Smooth muscle cell (in vitro differentiated cells): ENCODE data around the gene MYPOP. TPM values are rescaled to one million over a fixed set of nuclear protein-coding genes. Genes with fewer than 3 reads are reported as not detected.

Source experiments
- DNase-seq: peaks from one replicate; lab custom pipeline; 2025; ENCODE audit not compliant: unreplicated experiment; lab: John Stamatoyannopoulos, UW
- H2AFZ ChIP-seq: fragments of 200-600 bp; sonication (generic); 2 replicates; pipeline ENCODE4 v1.6.0; 2016; ENCODE audit warnings: antibody characterized with exemption, low read depth, mild to moderate bottlenecking
- H3F3A ChIP-seq: fragments of 200-600 bp; sonication (generic); 2 replicates; pipeline ENCODE4 v1.6.0; 2017; ENCODE audit warnings: antibody characterized with exemption, low read depth
- H3K27ac ChIP-seq: fragments of 200-600 bp; sonication (generic); 2 replicates; pipeline ENCODE4 v1.5.1; 2016; ENCODE audit warnings: low read depth, mild to moderate bottlenecking
- H3K27me3 ChIP-seq: fragments of 200-600 bp; sonication (generic); 2 replicates; pipeline ENCODE4 v1.6.1; 2016; ENCODE audit warnings: low read depth, mild to moderate bottlenecking
- H3K36me3 ChIP-seq: fragments of 200-600 bp; sonication (generic); 2 replicates; pipeline ENCODE4 v1.5.1; 2016; ENCODE audit warnings: low read depth
- H3K4me1 ChIP-seq: fragments of 200-600 bp; sonication (generic); 2 replicates; pipeline ENCODE4 v1.5.1; 2016; ENCODE audit warnings: low read depth
- H3K4me2 ChIP-seq: fragments of 200-600 bp; sonication (generic); 2 replicates; pipeline ENCODE4 v1.6.0; 2016; ENCODE audit warnings: mild to moderate bottlenecking
- H3K4me3 ChIP-seq: fragments of 200-600 bp; sonication (generic); 2 replicates; pipeline ENCODE4 v1.5.1; 2016; ENCODE audit warnings: mild to moderate bottlenecking
- H3K79me2 ChIP-seq: fragments of 200-600 bp; sonication (generic); 2 replicates; pipeline ENCODE4 v1.6.0; 2016; ENCODE audit warnings: low read depth, mild to moderate bottlenecking
- H3K9ac ChIP-seq: fragments of 200-600 bp; sonication (generic); 2 replicates; pipeline ENCODE4 v1.6.0; 2016; ENCODE audit warnings: low read depth
- H3K9me3 ChIP-seq: fragments of 200-600 bp; sonication (generic); replicated peaks from 2 replicates; pipeline ENCODE4 v1.5.1; 2016; ENCODE audit warnings: low read depth
- H4K20me1 ChIP-seq: fragments of 200-600 bp; sonication (generic); 2 replicates; pipeline ENCODE4 v1.6.0; 2016; ENCODE audit warnings: low read depth
- WGBS: methylation state at CpG from one replicate; pipeline ENCODE4 v1.1.7; 2016; ENCODE audit warnings: low lambda C conversion rate; 5-methylcytosine and 5-hydroxymethylcytosine counted together
- polyA plus RNA-seq: library from polyadenylated mRNA; unstranded; fragments of >200 nt; fragmentation: Nextera tagmentation; extraction: Ambion mirVana; gene quantifications from 2 replicates; pipeline ENCODE4 v1.2.1, GENCODE V29; 2016
- total RNA-seq: library from RNA; depleted of rRNA; stranded (reverse); fragments of >200 nt; gene quantifications from 2 replicates; pipeline ENCODE4 v1.2.3, GENCODE V29; 2014
- TF ChIP-seq, protein P1 (sequence below): fragments of 200-600 bp; sonication (generic); IDR thresholded peaks from 2 replicates; pipeline ENCODE4 v1.5.1; 2017; ENCODE audit warnings: borderline replicate concordance, mild to moderate bottlenecking, antibody characterized with exemption; ENCODE audit not compliant: insufficient read depth, poor library complexity, severe bottlenecking

MYPOP gene
- total and polyA plus RNA-seq, 2 experiments from 2014 or later: 1.6 to 2.1 TPM

DNA sequence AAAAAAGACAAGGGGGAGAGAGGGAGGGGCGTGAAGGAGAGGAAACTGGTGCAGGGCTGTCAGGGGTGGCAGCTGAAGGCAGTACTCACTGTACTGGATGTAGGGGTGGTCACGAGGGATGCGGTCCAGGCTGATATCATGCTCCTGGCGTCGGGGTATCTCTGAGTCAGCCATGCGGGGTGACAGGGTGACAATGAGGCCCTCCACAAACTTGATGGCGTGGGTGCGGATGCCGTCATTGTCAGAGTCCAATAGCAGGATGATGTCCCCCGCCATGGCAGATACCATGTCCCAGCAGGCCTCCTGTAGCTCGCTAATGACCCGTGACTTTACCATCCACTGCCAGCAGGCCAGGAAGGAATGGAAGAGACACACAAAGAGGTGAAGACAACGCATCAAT is 54.8 kb downstream of the MYPOP start:
- Histone ChIP-seq H4K20me1 (peaks cover 10% of the 10 kb centered on the region), H3K36me3 (peaks cover 19% of the 10 kb centered on the region), H3K4me2 (no peak overlapping the region), H3K4me1 (no peaks in the 10 kb centered on the region), H3K27me3 (no peaks in the 10 kb centered on the region), H3F3A (no peaks in the 10 kb centered on the region), H3K79me2 (peaks cover 11% of the 10 kb centered on the region), H2AFZ (no peak overlapping the region), H3K27ac (no peak overlapping the region), H3K9ac (no peak overlapping the region), H3K9me3 (no peaks in the 10 kb centered on the region), H3K4me3 (no peak overlapping the region)
- DNase-seq: no peak
- TF ChIP-seq, protein P1, sequence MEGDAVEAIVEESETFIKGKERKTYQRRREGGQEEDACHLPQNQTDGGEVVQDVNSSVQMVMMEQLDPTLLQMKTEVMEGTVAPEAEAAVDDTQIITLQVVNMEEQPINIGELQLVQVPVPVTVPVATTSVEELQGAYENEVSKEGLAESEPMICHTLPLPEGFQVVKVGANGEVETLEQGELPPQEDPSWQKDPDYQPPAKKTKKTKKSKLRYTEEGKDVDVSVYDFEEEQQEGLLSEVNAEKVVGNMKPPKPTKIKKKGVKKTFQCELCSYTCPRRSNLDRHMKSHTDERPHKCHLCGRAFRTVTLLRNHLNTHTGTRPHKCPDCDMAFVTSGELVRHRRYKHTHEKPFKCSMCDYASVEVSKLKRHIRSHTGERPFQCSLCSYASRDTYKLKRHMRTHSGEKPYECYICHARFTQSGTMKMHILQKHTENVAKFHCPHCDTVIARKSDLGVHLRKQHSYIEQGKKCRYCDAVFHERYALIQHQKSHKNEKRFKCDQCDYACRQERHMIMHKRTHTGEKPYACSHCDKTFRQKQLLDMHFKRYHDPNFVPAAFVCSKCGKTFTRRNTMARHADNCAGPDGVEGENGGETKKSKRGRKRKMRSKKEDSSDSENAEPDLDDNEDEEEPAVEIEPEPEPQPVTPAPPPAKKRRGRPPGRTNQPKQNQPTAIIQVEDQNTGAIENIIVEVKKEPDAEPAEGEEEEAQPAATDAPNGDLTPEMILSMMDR: no peak
- whole genome bisulfite sequencing: 98% methylated on average over 13 of the region's 13 CpGs

DNA sequence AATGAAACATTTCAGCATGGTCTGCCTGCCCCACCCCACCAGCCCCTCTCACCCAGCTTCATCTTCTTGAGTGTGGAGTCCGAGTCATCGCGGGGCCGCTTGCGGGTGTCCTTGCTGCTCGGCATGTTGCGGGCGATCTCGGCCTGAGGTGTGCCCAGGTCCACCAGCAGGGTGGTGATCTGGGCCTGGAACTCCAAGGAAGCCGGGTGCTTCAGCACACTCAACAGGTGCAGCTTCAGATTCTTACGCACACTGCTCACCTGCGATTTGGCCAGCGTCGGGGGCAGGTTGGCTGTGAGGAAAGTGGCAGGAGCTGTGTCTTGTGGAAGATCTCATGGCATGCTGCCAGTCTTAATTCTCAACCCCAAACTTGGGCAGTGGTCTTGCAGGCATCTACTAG is 60.2 kb downstream of the MYPOP start:
- Histone ChIP-seq H2AFZ (no peak overlapping the region), H3K9ac (no peak overlapping the region), H3K4me2 (no peak overlapping the region), H4K20me1 (no peaks in the 10 kb centered on the region), H3K36me3 (peaks cover 34% of the 10 kb centered on the region), H3K79me2 (peaks cover 11% of the 10 kb centered on the region), H3F3A (no peaks in the 10 kb centered on the region), H3K27ac (no peak overlapping the region), H3K27me3 (no peaks in the 10 kb centered on the region), H3K9me3 (no peaks in the 10 kb centered on the region), H3K4me3 (no peak overlapping the region), H3K4me1 (no peaks in the 10 kb centered on the region)
- 97% methylated on average over 14 of the region's 14 CpGs for WGBS
- DNase-seq: no peak
- TF ChIP-seq, protein P1: no peak

Other genes starting within 250 kb of the MYPOP start
- 0.99 and 1.8 TPM in 2 replicates for gene GIPR, start 234.4 kb downstream of the MYPOP start, total RNA-seq
- 2.4 and 3.4 TPM in 2 replicates for gene GIPR, start 234.4 kb downstream of the MYPOP start, polyA plus RNA-seq
- 234 and 284 TPM in 2 replicates for gene SNRPD2, start 210.7 kb downstream of the MYPOP start, total RNA-seq
- gene SNRPD2, start 210.7 kb downstream of the MYPOP start, polyA plus RNA-seq: 637 and 690 TPM in 2 replicates
- gene QPCTL, start 209.9 kb downstream of the MYPOP start, total RNA-seq: 12.2 and 12.9 TPM in 2 replicates
- 10.0 and 13.3 TPM in 2 replicates for gene QPCTL, start 209.9 kb downstream of the MYPOP start, polyA plus RNA-seq
- 5.6 and 7.2 TPM in 2 replicates for gene FBXO46, start 171.7 kb downstream of the MYPOP start, total RNA-seq
- 7.9 and 13.1 TPM in 2 replicates for gene FBXO46, start 171.7 kb downstream of the MYPOP start, polyA plus RNA-seq
- gene MEIOSIN, start 169.2 kb downstream of the MYPOP start, total RNA-seq: not detected in 2 replicates
- gene MEIOSIN, start 169.2 kb downstream of the MYPOP start, polyA plus RNA-seq: 0.12 TPM in 1 of 2 replicates, not detected in the other
- 10.2 and 15.3 TPM in 2 replicates for gene SIX5, start 133.4 kb downstream of the MYPOP start, total RNA-seq
- 16.0 and 19.7 TPM in 2 replicates for gene SIX5, start 133.4 kb downstream of the MYPOP start, polyA plus RNA-seq
- 19.2 and 23.6 TPM in 2 replicates for gene DMPK, start 120.1 kb downstream of the MYPOP start, total RNA-seq
- 32.7 and 47.7 TPM in 2 replicates for gene DMPK, start 120.1 kb downstream of the MYPOP start, polyA plus RNA-seq
- gene DMWD, start 109.8 kb downstream of the MYPOP start, total RNA-seq: 14.9 and 16.1 TPM in 2 replicates
- gene DMWD, start 109.8 kb downstream of the MYPOP start, polyA plus RNA-seq: 57.6 and 96.4 TPM in 2 replicates
- gene RSPH6A, start 87.3 kb downstream of the MYPOP start, total RNA-seq: 0.22 TPM in 1 of 2 replicates, not detected in the other
- gene RSPH6A, start 87.3 kb downstream of the MYPOP start, polyA plus RNA-seq: 0.15 TPM in 1 of 2 replicates, not detected in the other
- gene SYMPK, start 39.5 kb downstream of the MYPOP start, total RNA-seq: 30.9 and 33.3 TPM in 2 replicates
- gene SYMPK, start 39.5 kb downstream of the MYPOP start, polyA plus RNA-seq: 28.6 and 34.1 TPM in 2 replicates
- 0.13 and 0.76 TPM in 2 replicates for gene FOXA3, start 38.3 kb downstream of the MYPOP start, total RNA-seq
- 0.50 and 0.65 TPM in 2 replicates for gene FOXA3, start 38.3 kb downstream of the MYPOP start, polyA plus RNA-seq
- gene IRF2BP1, start 16.5 kb downstream of the MYPOP start, total RNA-seq: 10.4 and 19.0 TPM in 2 replicates
- 11.2 and 12.9 TPM in 2 replicates for gene IRF2BP1, start 16.5 kb downstream of the MYPOP start, polyA plus RNA-seq
- not detected in 2 replicates for gene NANOS2, start 12.2 kb upstream of the MYPOP start, total RNA-seq
- not detected in 2 replicates for gene NANOS2, start 12.2 kb upstream of the MYPOP start, polyA plus RNA-seq
- 0.04 TPM in 2 replicates for gene NOVA2, start 71.3 kb upstream of the MYPOP start, total RNA-seq
- 0.24 TPM in 1 of 2 replicates, not detected in the other for gene NOVA2, start 71.3 kb upstream of the MYPOP start, polyA plus RNA-seq
- 5.3 and 10.0 TPM in 2 replicates for gene CCDC61, start 92.9 kb upstream of the MYPOP start, total RNA-seq
- gene CCDC61, start 92.9 kb upstream of the MYPOP start, polyA plus RNA-seq: 7.0 and 8.3 TPM in 2 replicates
- not detected in 2 replicates for gene PGLYRP1, start 120.4 kb upstream of the MYPOP start, total RNA-seq
- not detected in 2 replicates for gene PGLYRP1, start 120.4 kb upstream of the MYPOP start, polyA plus RNA-seq
- 0.45 and 0.85 TPM in 2 replicates for gene IGFL4, start 138.4 kb upstream of the MYPOP start, total RNA-seq
- 1.0 TPM in 1 of 2 replicates, not detected in the other for gene IGFL4, start 138.4 kb upstream of the MYPOP start, polyA plus RNA-seq
- gene IGFL3, start 222.1 kb upstream of the MYPOP start, total RNA-seq: 10.2 and 26.7 TPM in 2 replicates
- gene IGFL3, start 222.1 kb upstream of the MYPOP start, polyA plus RNA-seq: 5.9 and 8.8 TPM in 2 replicates
- 126 and 145 TPM in 2 replicates for gene IGFL2, start 245.6 kb upstream of the MYPOP start, total RNA-seq
- gene IGFL2, start 245.6 kb upstream of the MYPOP start, polyA plus RNA-seq: 159 and 164 TPM in 2 replicates